HepG2 (cell line): ENCODE data around the gene CYP2U1. TPM values are rescaled to one million over a fixed set of nuclear protein-coding genes. Genes with fewer than 3 reads are reported as not detected.

ENCODE experiments used
- ATAC-seq: fragments of 200-7000 bp; cut with Tn5 transposase; 3 replicates; pipeline ENCODE4 v1.9.1; 2020; ENCODE audit warnings: mild to moderate bottlenecking, moderate library complexity
- BruUV-seq: library from RNA; stranded (reverse); fragments of 400-500 nt; replicated peaks from 2 replicates; lab custom pipeline; 2021; lab: Mats Ljungman, UMichigan
- CTCF ChIA-PET: fragments of 300-600 bp; formaldehyde crosslinking; extraction: SDS; loops from one replicate; lab custom pipeline; 2021; ENCODE audit warnings: low total read pairs, inconsistent platforms, low intra/inter-chr PET ratio; lab: Yijun Ruan, JAX
- POLR2A ChIA-PET: fragments of 350-600 bp; sonication (Branson Sonifier 250); formaldehyde crosslinking; loops from one replicate; lab custom pipeline; 2020; ENCODE audit warnings: antibody characterized with exemption, inconsistent platforms; lab: Yijun Ruan, JAX
- DNase-seq: peaks from one replicate; pipeline ENCODE4 v3.0.0-alpha.2; 2015; ENCODE audit warnings: low spot score
- FAIRE-seq: peaks from 3 replicates; lab custom pipeline; 2011; peaks lifted over from hg19 to GRCh38; lab: Jason Lieb, UNC
- H2AFZ ChIP-seq: one replicate; pipeline ENCODE4 v1.6.1; 2011; ENCODE audit warnings: low read length, inconsistent platforms
- H3K27ac ChIP-seq: fragments of 300-600 bp; 3 replicates; pipeline ENCODE4 v1.8.0; 2011; ENCODE audit warnings: mixed run types, mild to moderate bottlenecking, mixed read lengths, low read length, inconsistent platforms; ENCODE audit not compliant: insufficient read depth; ENCODE audit errors: extremely low read length
- H3K27me3 ChIP-seq, 2 experiments: fragments of 200-600 bp in 1 of 2; 2 replicates in 1 of 2; 3 replicates in 1 of 2; pipeline versions ENCODE4 v1.6.0 to v1.8.0; 2011; ENCODE audit warnings: low read length in 2 of 2, mild to moderate bottlenecking in 2 of 2, moderate library complexity in 2 of 2, inconsistent platforms in 1 of 2; ENCODE audit not compliant: insufficient read depth in 2 of 2, control insufficient read depth in 1 of 2
- H3K36me3 ChIP-seq, 2 experiments: fragments of 200-600 bp in 1 of 2; replicated peaks in 1 of 2; 2 replicates in 1 of 2; 3 replicates in 1 of 2; pipeline versions ENCODE4 v1.5.1 to v1.8.0; 2011; ENCODE audit warnings: low read length in 2 of 2, inconsistent platforms in 1 of 2; ENCODE audit not compliant: insufficient read depth in 2 of 2, control insufficient read depth in 1 of 2
- H3K4me1 ChIP-seq: 2 replicates; pipeline ENCODE4 v1.5.1; 2012; ENCODE audit warnings: low read length, inconsistent platforms; ENCODE audit not compliant: insufficient read depth
- H3K4me2 ChIP-seq: 2 replicates; pipeline ENCODE4 v1.6.0; 2011; ENCODE audit warnings: low read depth, low read length, inconsistent platforms
- H3K4me3 ChIP-seq, 3 experiments: fragments of 200-600 bp in 1 of 3; sonication (generic), shearing (Covaris generic) in 1 of 3; replicated peaks in 1 of 3; 2 replicates each; pipeline ENCODE4 v1.5.1; 2011 to 2016; ENCODE audit warnings: low read length in 3 of 3, inconsistent platforms in 2 of 3, low read depth in 2 of 3, mild to moderate bottlenecking in 2 of 3, control low read depth in 1 of 3, mixed read lengths in 1 of 3; ENCODE audit not compliant: insufficient read depth in 1 of 3
- H3K79me2 ChIP-seq: one replicate; pipeline ENCODE4 v1.6.1; 2011; ENCODE audit warnings: low read length, inconsistent platforms; ENCODE audit not compliant: insufficient read depth
- H3K9ac ChIP-seq: 2 replicates; pipeline ENCODE4 v1.6.0; 2011; ENCODE audit warnings: mild to moderate bottlenecking, low read depth, low read length, inconsistent platforms; ENCODE audit not compliant: insufficient read depth
- H3K9me3 ChIP-seq: 2 replicates; pipeline ENCODE4 v1.5.1; 2012; ENCODE audit warnings: mild to moderate bottlenecking, low read length
- H4K20me1 ChIP-seq: 2 replicates; pipeline ENCODE4 v1.6.0; 2011; ENCODE audit warnings: inconsistent platforms, mild to moderate bottlenecking, low read length, moderate library complexity; ENCODE audit not compliant: insufficient read depth
- AFF4 ChIP-seq: sonication (generic); formaldehyde crosslinking; IDR thresholded peaks from 2 replicates; pipeline ENCODE4 v1.4.0; 2020; ENCODE audit warnings: missing genetic modification reagents
- CHCHD3 ChIP-seq: sonication (generic); formaldehyde crosslinking; IDR thresholded peaks from 2 replicates; pipeline ENCODE4 v1.8.0; 2022; ENCODE audit warnings: mild to moderate bottlenecking, missing genetic modification reagents, moderate library complexity
- EHMT2 ChIP-seq: fragments of 200-600 bp; sonication (generic); IDR thresholded peaks from 2 replicates; pipeline ENCODE4 v1.7.0; 2017; ENCODE audit warnings: antibody characterized with exemption, low read depth, low read length, borderline replicate concordance
- HIVEP1 ChIP-seq: sonication (generic); formaldehyde crosslinking; IDR thresholded peaks from 2 replicates; pipeline ENCODE4 v1.4.0; 2020; ENCODE audit warnings: mild to moderate bottlenecking, missing genetic modification reagents
- KDM2A ChIP-seq: sonication (generic); formaldehyde crosslinking; IDR thresholded peaks from 2 replicates; pipeline ENCODE4 v1.4.0; 2020; ENCODE audit warnings: low read depth, missing genetic modification reagents, borderline replicate concordance
- MAF1 ChIP-seq: sonication (generic); formaldehyde crosslinking; IDR thresholded peaks from 2 replicates; pipeline ENCODE4 v1.5.0; 2020; ENCODE audit warnings: missing genetic modification reagents, borderline replicate concordance
- MLX ChIP-seq: IDR thresholded peaks from 2 replicates; pipeline ENCODE4 v1.6.1; 2016
- MXI1 ChIP-seq: IDR thresholded peaks from 3 replicates; pipeline ENCODE4 v1.6.1; 2012; ENCODE audit warnings: low read depth, low read length, inconsistent platforms, borderline replicate concordance
- NBN ChIP-seq: fragments of 450-650 bp; conservative IDR thresholded peaks from 2 replicates; pipeline ENCODE4 v1.6.1; 2017
- PTBP1 ChIP-seq: fragments of 200-400 bp; formaldehyde crosslinking; IDR thresholded peaks from 2 replicates; pipeline ENCODE4 v1.6.1; 2018; ENCODE audit warnings: low read length, low read depth; ENCODE audit not compliant: poor library complexity, severe bottlenecking
- RFXANK ChIP-seq: IDR thresholded peaks from 2 replicates; pipeline ENCODE4 v1.6.1; 2016
- SIX1 ChIP-seq: sonication (generic); formaldehyde crosslinking; IDR thresholded peaks from 2 replicates; pipeline ENCODE4 v1.4.0; 2020; ENCODE audit warnings: missing genetic modification reagents, borderline replicate concordance
- ZBTB2 ChIP-seq: sonication (generic); formaldehyde crosslinking; IDR thresholded peaks from 2 replicates; pipeline ENCODE4 v1.8.0; 2022; ENCODE audit warnings: low read depth, missing genetic modification reagents
- ZBTB21 ChIP-seq: sonication (generic); formaldehyde crosslinking; IDR thresholded peaks from 2 replicates; pipeline ENCODE4 v1.4.0; 2020; ENCODE audit warnings: missing genetic modification reagents
- ZIK1 ChIP-seq: sonication (generic); formaldehyde crosslinking; IDR thresholded peaks from 2 replicates; pipeline ENCODE4 v1.5.0; 2020; ENCODE audit warnings: mild to moderate bottlenecking, low read depth, missing genetic modification reagents, borderline replicate concordance
- ZNF382 ChIP-seq: sonication (generic); formaldehyde crosslinking; IDR thresholded peaks from 2 replicates; pipeline ENCODE4 v1.5.0; 2020; ENCODE audit warnings: missing genetic modification reagents, mild to moderate bottlenecking, borderline replicate concordance
- ZNF510 ChIP-seq: sonication (generic); formaldehyde crosslinking; IDR thresholded peaks from 2 replicates; pipeline ENCODE4 v1.4.0; 2020; ENCODE audit warnings: low read depth, mild to moderate bottlenecking, missing genetic modification reagents
- ZNF619 ChIP-seq: sonication (generic); formaldehyde crosslinking; IDR thresholded peaks from 2 replicates; pipeline ENCODE4 v1.4.0; 2020; ENCODE audit warnings: mild to moderate bottlenecking, missing genetic modification reagents
- ZNF841 ChIP-seq: sonication (generic); formaldehyde crosslinking; IDR thresholded peaks from 2 replicates; pipeline ENCODE4 v1.8.1; 2023; ENCODE audit warnings: missing genetic modification reagents, borderline replicate concordance
- WGBS: methylation state at CpG from one replicate; pipeline ENCODE4 v1.1.6; 2017; ENCODE audit warnings: low lambda C conversion rate; 5-methylcytosine and 5-hydroxymethylcytosine counted together
- in situ Hi-C: cut with HindIII; loops from 2 replicates; pipeline ENCODE4 v1.10.0; 2017; ENCODE audit warnings: low pct_unique_long_range_greater_than_20kb; ENCODE audit not compliant: extremely low pct_ligation_motif_present
- intact Hi-C: fragments of 100-400 bp; cut with micrococcal nuclease; formaldehyde crosslinking; loops from one replicate; pipeline ENCODE4 v1.10.0; 2022; ENCODE audit not compliant: unreplicated experiment
- polyA plus RNA-seq, 8 experiments: library from polyadenylated mRNA; depleted of rRNA in 3 of 8; stranded (reverse) in 7 of 8; unstranded in 1 of 8; fragments of >200 nt; fragmentation: Illumina TruSeq in 4 of 8; extraction: Trizol in 4 of 8; gene quantifications; 2 replicates each; pipeline versions ENCODE4 v1.2.1 to v1.2.3, GENCODE V29; 2011 to 2016; ENCODE audit warnings: low read depth in 4 of 8, missing spikeins in 1 of 8, mixed read lengths in 1 of 8; ENCODE audit not compliant: insufficient read depth in 1 of 8
- total RNA-seq, 5 experiments: library from RNA; depleted of rRNA; stranded (reverse); fragments of >200 nt; fragmentation: Illumina TruSeq; extraction: Trizol; gene quantifications; 2 replicates each; pipeline ENCODE4 v1.2.3, GENCODE V29; 2016; ENCODE audit warnings: low read depth in 1 of 5

CYP2U1 gene
- total and polyA plus RNA-seq, 2 of the 13 experiments (the other 11 are each of a cell fraction or from before 2014, with no cell fraction given): 1.4 to 3.4 TPM

- H2AFZ ChIP-seq: no peak overlapping the region
- H3K79me2 ChIP-seq: no peaks in the 10 kb centered on the region
- H3K27ac ChIP-seq: no peak overlapping the region
- H3K9ac ChIP-seq: no peak overlapping the region
- no peak for ATAC-seq
- TF ChIP-seq RFXANK (CRISPR knock-in tag) (no peak), ZNF382 (CRISPR knock-in tag) (no peak), MXI1 (no peak), NBN (no peak), AFF4 (CRISPR knock-in tag) (no peak), ZBTB21 (CRISPR knock-in tag) (no peak), MLX (no peak), ZNF510 (CRISPR knock-in tag) (no peak), SIX1 (CRISPR knock-in tag) (no peak), MAF1 (no peak), HIVEP1 (CRISPR knock-in tag) (no peak), ZNF619 (CRISPR knock-in tag) (no peak), EHMT2 (no peak), ZNF841 (CRISPR knock-in tag) (no peak), ZBTB2 (CRISPR knock-in tag) (no peak), KDM2A (no peak), CHCHD3 (CRISPR knock-in tag) (no peak), PTBP1 (no peak), ZIK1 (CRISPR knock-in tag) (no peak)
- TF ChIP-seq, all 625 proteins: peak for 0
- in situ Hi-C loops: no loop called here
- DNase-seq: no peak
- Histone ChIP-seq H3K4me1 (no peaks in the 10 kb centered on the region), H3K4me2 (no peak overlapping the region), H3K27me3 (no peaks in the 10 kb centered on the region), H3K36me3 (no peaks in the 10 kb centered on the region), H4K20me1 (no peaks in the 10 kb centered on the region), H3K9me3 (no peaks in the 10 kb centered on the region), H3K4me3 (no peak overlapping the region)
- BruUV-seq: no TSS peak
- POLR2A ChIA-PET: no interaction called here
- 63% methylated on average over 4 of the region's 4 CpGs for WGBS
- intact Hi-C loops: no loop called here
- FAIRE-seq: no peak
- CTCF ChIA-PET: no interaction called here
Measured at GRCh38 chr4:107966903-107967302, 35.6 kb downstream of the CYP2U1 start.
